ENCODE results near the gene HOXD9.

DNA sequence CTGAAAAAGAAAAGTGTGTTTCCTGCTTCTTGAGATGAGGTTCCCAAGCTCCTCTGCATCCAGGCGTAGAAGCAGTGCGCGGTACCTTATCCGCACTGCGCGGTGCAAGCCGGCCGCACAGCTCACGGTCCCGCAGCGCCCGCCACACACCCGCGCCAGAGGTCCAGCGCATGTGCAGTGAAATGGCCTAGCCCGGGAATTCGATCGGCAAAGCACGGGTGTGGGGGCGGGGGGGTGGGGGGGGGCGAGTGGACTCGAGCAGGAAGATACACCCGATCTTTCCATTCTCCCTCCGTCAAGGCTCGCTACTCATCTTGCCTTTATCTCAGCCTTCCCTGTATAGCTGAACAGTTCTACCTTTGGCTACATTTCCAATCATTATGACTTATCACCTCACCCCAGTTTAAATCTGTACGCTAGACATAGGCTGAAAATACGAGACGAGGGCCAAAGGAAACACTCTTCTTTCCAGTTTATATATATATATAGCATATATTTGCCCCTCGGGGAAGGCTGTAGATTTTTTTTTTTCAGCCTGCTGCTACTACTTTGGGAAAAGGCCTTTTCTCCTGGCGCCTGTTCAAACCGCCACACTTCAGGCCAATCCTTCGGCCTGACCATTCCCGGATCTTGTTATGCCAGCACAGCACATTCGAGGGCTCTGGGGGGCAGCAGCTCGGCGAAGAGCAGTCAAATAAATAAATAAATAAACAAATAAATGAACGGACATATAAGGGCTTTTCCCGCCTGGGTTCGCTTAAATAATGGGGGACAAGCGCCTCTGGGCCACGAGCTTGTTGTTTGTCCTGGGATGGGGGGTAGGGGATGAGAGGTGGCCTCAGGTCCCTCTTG lies 17.4 kb downstream of the HOXD9 start:
- TF ChIP-seq POLR2AphosphoS5 (IDR thresholded peaks at IDR 0.05): no peak
- TF ChIP-seq, protein P1, sequence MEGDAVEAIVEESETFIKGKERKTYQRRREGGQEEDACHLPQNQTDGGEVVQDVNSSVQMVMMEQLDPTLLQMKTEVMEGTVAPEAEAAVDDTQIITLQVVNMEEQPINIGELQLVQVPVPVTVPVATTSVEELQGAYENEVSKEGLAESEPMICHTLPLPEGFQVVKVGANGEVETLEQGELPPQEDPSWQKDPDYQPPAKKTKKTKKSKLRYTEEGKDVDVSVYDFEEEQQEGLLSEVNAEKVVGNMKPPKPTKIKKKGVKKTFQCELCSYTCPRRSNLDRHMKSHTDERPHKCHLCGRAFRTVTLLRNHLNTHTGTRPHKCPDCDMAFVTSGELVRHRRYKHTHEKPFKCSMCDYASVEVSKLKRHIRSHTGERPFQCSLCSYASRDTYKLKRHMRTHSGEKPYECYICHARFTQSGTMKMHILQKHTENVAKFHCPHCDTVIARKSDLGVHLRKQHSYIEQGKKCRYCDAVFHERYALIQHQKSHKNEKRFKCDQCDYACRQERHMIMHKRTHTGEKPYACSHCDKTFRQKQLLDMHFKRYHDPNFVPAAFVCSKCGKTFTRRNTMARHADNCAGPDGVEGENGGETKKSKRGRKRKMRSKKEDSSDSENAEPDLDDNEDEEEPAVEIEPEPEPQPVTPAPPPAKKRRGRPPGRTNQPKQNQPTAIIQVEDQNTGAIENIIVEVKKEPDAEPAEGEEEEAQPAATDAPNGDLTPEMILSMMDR (IDR thresholded peaks at IDR 0.05): no peak
- no peak for TF ChIP-seq EP300 (IDR thresholded peaks at IDR 0.05)

Measured in stomach (tissue), 4 donors.